Fibroblast of the aortic adventitia (primary cell): Measurements from ENCODE around the gene THBD. TPM values are rescaled to one million over a fixed set of nuclear protein-coding genes. Genes with fewer than 3 reads are reported as not detected.
"Not testable (repeated sequence)": the region's sequence is repeated elsewhere in the genome, so short reads cannot be mapped to it uniquely, and the experiment has no call there.

ENCODE experiments used
- DNase-seq: peaks from one replicate; pipeline ENCODE4 v3.0.0-alpha.2; 2010; ENCODE audit warnings: low read depth
- H3K4me3 ChIP-seq: 2 replicates; pipeline ENCODE4 v1.5.1; 2011; ENCODE audit warnings: low read depth, mild to moderate bottlenecking, control low read depth, low read length, moderate library complexity
- total RNA-seq: library from RNA; depleted of rRNA; stranded (reverse); fragments of >200 nt; gene quantifications from 2 replicates; pipeline ENCODE4 v1.2.3, GENCODE V29; 2012; ENCODE audit warnings: low replicate concordance
- TF ChIP-seq, protein P1 (sequence below): IDR thresholded peaks from 2 replicates; pipeline ENCODE4 v1.5.1; 2011; ENCODE audit warnings: mild to moderate bottlenecking, low read length, control low read depth, inconsistent platforms; ENCODE audit not compliant: insufficient read depth

The THBD gene
- total RNA-seq, 1 donor: 128 TPM

DNA sequence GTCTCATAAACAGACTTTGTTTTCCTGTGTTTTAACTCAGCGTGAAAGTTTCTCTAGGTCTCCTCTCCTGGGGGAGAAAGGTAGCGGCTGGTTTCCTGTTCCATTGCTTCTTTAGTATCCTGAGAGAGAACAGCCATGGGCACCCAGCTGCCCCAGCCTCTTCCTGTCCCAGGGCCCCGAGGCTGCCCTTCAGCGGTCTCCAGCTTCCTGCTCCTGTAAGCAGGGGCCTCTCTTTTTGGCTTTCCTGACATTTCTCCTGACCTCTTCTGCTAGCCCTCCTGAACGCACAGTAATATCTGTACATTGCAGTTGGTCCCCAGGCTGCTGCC is 16.8 kb downstream of the THBD start:
- H3K4me3 ChIP-seq: no peak overlapping the region
- TF ChIP-seq, protein P1, sequence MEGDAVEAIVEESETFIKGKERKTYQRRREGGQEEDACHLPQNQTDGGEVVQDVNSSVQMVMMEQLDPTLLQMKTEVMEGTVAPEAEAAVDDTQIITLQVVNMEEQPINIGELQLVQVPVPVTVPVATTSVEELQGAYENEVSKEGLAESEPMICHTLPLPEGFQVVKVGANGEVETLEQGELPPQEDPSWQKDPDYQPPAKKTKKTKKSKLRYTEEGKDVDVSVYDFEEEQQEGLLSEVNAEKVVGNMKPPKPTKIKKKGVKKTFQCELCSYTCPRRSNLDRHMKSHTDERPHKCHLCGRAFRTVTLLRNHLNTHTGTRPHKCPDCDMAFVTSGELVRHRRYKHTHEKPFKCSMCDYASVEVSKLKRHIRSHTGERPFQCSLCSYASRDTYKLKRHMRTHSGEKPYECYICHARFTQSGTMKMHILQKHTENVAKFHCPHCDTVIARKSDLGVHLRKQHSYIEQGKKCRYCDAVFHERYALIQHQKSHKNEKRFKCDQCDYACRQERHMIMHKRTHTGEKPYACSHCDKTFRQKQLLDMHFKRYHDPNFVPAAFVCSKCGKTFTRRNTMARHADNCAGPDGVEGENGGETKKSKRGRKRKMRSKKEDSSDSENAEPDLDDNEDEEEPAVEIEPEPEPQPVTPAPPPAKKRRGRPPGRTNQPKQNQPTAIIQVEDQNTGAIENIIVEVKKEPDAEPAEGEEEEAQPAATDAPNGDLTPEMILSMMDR: no peak
- DNase-seq: no peak

GRCh38 chr20:23032056-23032749 is 17.3 kb downstream of the THBD start:
- no peak overlapping the region for H3K4me3 ChIP-seq
- DNase-seq: no peak
- TF ChIP-seq, protein P1: no peak

GRCh38 chr20:23031346-23031745 is 18.1 kb downstream of the THBD start:
- TF ChIP-seq, protein P1: no peak
- no peak overlapping the region for H3K4me3 ChIP-seq
- no peak for DNase-seq

DNA sequence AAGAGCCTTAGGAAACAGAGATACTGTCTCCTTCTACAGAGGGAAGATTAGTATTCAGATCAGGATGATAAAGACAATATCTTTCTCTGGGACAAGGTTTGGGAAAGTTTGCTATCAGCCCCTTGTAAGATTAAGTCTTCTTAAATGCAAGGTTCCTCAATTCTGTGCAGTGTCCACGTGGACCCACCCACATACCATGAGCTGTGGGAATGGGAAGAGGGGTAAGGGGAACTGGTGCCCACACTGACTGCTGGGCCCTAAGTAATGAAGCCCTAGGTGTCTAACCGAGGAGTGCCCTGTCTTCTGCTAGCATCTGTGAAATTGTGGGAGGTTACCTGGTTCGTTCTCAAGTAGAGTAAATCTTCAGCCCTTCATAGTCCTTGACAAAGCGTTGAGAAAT is 20.1 kb downstream of the THBD start:
- H3K4me3 ChIP-seq: no peak overlapping the region
- no peak for DNase-seq
- TF ChIP-seq, protein P1: no peak

DNA sequence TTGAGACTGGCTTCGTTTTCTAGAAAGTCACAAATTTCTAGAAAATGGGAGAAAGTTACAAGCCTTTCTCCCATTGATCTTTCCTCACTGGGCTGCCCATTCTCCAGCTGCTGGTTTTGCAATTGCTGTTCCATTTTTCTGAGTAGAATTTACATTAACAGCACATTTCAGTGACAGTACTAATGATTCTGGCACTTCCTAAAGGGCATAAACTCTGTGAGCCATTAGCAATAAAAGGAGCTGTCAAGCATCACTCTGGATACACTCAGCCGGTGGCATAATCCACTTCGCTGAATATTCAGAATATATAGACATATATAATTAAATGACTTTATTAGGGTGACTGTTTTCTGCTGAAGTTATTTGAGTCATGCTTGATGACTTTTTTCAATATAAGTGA is 21.1 kb downstream of the THBD start:
- no peak for DNase-seq
- no peak overlapping the region for H3K4me3 ChIP-seq
- TF ChIP-seq, protein P1: no peak

GRCh38 chr20:23027721-23028120 is 21.8 kb downstream of the THBD start:
- no peak overlapping the region for H3K4me3 ChIP-seq
- no peak for DNase-seq
- TF ChIP-seq, protein P1: no peak

DNA sequence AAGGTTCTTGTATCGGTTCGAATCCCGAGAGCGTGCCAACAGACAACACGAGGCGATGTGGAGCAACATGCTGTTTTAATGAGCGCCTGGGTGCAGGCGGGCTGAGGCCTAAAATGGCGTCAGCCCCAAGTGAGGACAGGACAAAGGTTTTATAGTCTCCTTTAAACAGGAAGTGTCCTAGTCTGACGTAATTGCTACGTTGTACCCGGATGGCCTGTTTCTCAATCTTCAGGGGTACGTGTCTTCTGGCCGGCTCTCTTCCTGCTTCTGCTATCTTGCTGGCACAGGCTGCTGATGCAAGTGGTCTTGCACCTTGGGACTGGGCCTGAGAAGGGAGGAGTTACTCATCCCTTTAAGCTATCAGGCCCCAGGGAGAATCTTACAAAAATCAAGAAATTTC is 24.0 kb downstream of the THBD start:
- H3K4me3 ChIP-seq, DNase-seq: not testable (repeated sequence)
